Nephron progenitor cell (in vitro differentiated cells): ENCODE results near the gene SNCA.

Experiments used
- DNase-seq: peaks from one replicate; pipeline ENCODE4 v3.0.0; 2021
- H3K27ac Mint-ChIP-seq: 2 replicates; pipeline ENCODE4 v1.8.0; 2021; ENCODE audit warnings: mild to moderate bottlenecking, moderate library complexity, mixed read lengths
- H3K27me3 Mint-ChIP-seq: 2 replicates; pipeline ENCODE4 v1.8.0; 2021; ENCODE audit warnings: mild to moderate bottlenecking, low read depth, mixed read lengths; ENCODE audit not compliant: poor library complexity
- H3K36me3 Mint-ChIP-seq: 2 replicates; pipeline ENCODE4 v1.8.0; 2021; ENCODE audit warnings: low read depth, mixed read lengths
- H3K4me1 Mint-ChIP-seq: 2 replicates; pipeline ENCODE4 v1.8.0; 2021; ENCODE audit warnings: mixed read lengths
- H3K4me3 Mint-ChIP-seq: 2 replicates; pipeline ENCODE4 v1.8.0; 2021; ENCODE audit warnings: mild to moderate bottlenecking, moderate library complexity, mixed read lengths
- H3K9me3 Mint-ChIP-seq: 2 replicates; pipeline ENCODE4 v1.8.0; 2021; ENCODE audit warnings: mild to moderate bottlenecking, moderate library complexity, mixed read lengths
- TF ChIP-seq, protein P1 (sequence below): fragments of 200-600 bp; sonication (generic); IDR thresholded peaks from 2 replicates; pipeline ENCODE4 v1.5.0; 2021; ENCODE audit warnings: antibody characterized with exemption

The SNCA gene

GRCh38 chr4:89800012-89800516 lies 36.9 kb downstream of the SNCA start:
- Mint-ChIP-seq H3K27me3 (no peaks in the 10 kb centered on the region), H3K27ac (no peak overlapping the region)

GRCh38 chr4:89799071-89799470 lies 37.9 kb downstream of the SNCA start:
- no peaks in the 10 kb centered on the region for H3K4me1 Mint-ChIP-seq
- H3K9me3 Mint-ChIP-seq, result no peaks in the 10 kb centered on the region
- DNase-seq, result no peak
- H3K4me3 Mint-ChIP-seq, result no peak overlapping the region
- H3K36me3 Mint-ChIP-seq, result peaks cover 10% of the 10 kb centered on the region
- TF ChIP-seq, protein P1, sequence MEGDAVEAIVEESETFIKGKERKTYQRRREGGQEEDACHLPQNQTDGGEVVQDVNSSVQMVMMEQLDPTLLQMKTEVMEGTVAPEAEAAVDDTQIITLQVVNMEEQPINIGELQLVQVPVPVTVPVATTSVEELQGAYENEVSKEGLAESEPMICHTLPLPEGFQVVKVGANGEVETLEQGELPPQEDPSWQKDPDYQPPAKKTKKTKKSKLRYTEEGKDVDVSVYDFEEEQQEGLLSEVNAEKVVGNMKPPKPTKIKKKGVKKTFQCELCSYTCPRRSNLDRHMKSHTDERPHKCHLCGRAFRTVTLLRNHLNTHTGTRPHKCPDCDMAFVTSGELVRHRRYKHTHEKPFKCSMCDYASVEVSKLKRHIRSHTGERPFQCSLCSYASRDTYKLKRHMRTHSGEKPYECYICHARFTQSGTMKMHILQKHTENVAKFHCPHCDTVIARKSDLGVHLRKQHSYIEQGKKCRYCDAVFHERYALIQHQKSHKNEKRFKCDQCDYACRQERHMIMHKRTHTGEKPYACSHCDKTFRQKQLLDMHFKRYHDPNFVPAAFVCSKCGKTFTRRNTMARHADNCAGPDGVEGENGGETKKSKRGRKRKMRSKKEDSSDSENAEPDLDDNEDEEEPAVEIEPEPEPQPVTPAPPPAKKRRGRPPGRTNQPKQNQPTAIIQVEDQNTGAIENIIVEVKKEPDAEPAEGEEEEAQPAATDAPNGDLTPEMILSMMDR, result no peak
- no peak overlapping the region for H3K27ac Mint-ChIP-seq
- no peaks in the 10 kb centered on the region for H3K27me3 Mint-ChIP-seq

More at GRCh38 chr4:89800012-89800516, 36.9 kb downstream of the SNCA start:
- no peaks in the 10 kb centered on the region for H3K9me3 Mint-ChIP-seq
- H3K4me1 Mint-ChIP-seq, result no peaks in the 10 kb centered on the region
- no peak overlapping the region for H3K4me3 Mint-ChIP-seq
- TF ChIP-seq, protein P1, result no peak
- no peak for DNase-seq
- peaks cover 10% of the 10 kb centered on the region for H3K36me3 Mint-ChIP-seq

GRCh38 chr4:89797117-89797516 lies 39.8 kb downstream of the SNCA start:
- Mint-ChIP-seq H3K4me3 (no peak overlapping the region), H3K9me3 (no peaks in the 10 kb centered on the region), H3K36me3 (peaks cover 7% of the 10 kb centered on the region), H3K4me1 (no peaks in the 10 kb centered on the region), H3K27me3 (no peaks in the 10 kb centered on the region), H3K27ac (peak overlapping the region; percentile 7)
- DNase-seq, result no peak
- TF ChIP-seq, protein P1, result no peak

DNA sequence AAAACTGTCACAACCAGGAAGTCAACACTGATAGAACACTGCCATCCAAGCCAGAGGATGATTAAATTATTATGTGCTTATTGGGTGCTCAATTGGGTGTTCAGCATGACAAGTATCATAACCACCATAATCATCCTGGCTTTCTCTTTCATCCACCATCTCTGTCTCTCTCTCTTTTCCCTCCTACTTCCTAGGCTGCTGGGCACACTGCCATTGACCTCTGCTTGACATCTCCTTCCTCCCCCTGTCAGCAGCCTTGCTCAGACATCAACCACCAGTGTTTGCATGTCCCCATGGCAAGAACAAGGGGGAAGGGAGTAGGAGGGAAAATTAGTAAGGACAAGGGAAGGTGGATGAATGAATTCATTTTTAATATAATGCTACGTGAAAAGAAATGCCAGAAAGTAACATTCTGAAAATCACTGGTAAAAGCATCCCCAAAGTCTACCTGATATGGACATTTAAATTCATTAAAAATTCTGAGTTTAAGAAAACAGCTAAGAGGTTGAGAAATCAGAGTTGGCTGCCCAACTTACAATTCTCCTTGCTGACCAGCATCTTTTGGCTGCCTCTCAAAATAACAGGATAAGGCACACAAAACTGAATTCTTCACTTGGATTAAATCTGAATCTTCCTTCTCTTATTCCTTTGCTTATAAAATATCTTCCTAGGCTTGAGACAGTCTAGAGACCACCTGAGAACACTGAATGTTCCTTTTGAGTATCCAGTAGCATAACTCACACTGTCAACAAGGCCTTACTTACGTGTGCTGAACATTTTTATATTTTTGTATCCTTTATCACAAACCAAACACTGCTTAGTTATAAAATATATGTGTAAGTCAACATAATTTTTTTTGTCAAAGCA lies 48.5 kb downstream of the SNCA start:
- H3K36me3 Mint-ChIP-seq, result peaks cover 21% of the 10 kb centered on the region
- peak; percentile 5 for DNase-seq
- H3K9me3 Mint-ChIP-seq, result no peaks in the 10 kb centered on the region
- H3K27me3 Mint-ChIP-seq, result no peaks in the 10 kb centered on the region
- TF ChIP-seq, protein P1, result no peak
- peaks cover 13% of the 10 kb centered on the region for H3K4me1 Mint-ChIP-seq
- H3K27ac Mint-ChIP-seq, result no peak overlapping the region
- H3K4me3 Mint-ChIP-seq, result no peak overlapping the region

- Mint-ChIP-seq H3K4me3 (no peak overlapping the region), H3K27me3 (no peaks in the 10 kb centered on the region), H3K27ac (no peak overlapping the region), H3K9me3 (peaks cover 14% of the 10 kb centered on the region), H3K36me3 (peaks cover 9% of the 10 kb centered on the region), H3K4me1 (peaks cover 18% of the 10 kb centered on the region)
- no peak for DNase-seq
- TF ChIP-seq, protein P1, result no peak
Observed at GRCh38 chr4:89784686-89785231, 52.2 kb downstream of the SNCA start.
